IMR-90 (cell line): ENCODE data around the gene MYO1H. TPM values are rescaled to one million over a fixed set of nuclear protein-coding genes. Genes with fewer than 3 reads are reported as not detected.
"Not testable (repeated sequence)": the region's sequence is repeated elsewhere in the genome, so short reads cannot be mapped to it uniquely, and the experiment has no call there.

ENCODE experiments used
- ATAC-seq: fragments of 200-7000 bp; cut with Tn5 transposase; 2 replicates; pipeline ENCODE4 v1.9.1; 2020; ENCODE audit warnings: low read depth, mild to moderate bottlenecking, moderate library complexity
- BruUV-seq: library from RNA; stranded (reverse); fragments of 400-500 nt; replicated peaks from 2 replicates; lab custom pipeline; 2021; lab: Mats Ljungman, UMichigan
- CTCF ChIA-PET: fragments of 300-600 bp; formaldehyde crosslinking; extraction: SDS; loops from one replicate; lab custom pipeline; 2021; ENCODE audit warnings: antibody characterized with exemption; lab: Yijun Ruan, JAX
- POLR2A ChIA-PET: fragments of 300-600 bp; sonication (Branson Sonifier 250); formaldehyde crosslinking; loops from one replicate; lab custom pipeline; 2022; ENCODE audit warnings: antibody characterized with exemption; ENCODE audit not compliant: unreplicated experiment; lab: Charles Lee
- DNase-seq: peaks from one replicate; pipeline ENCODE4 v3.0.0; 2013
- H2AFZ ChIP-seq: replicated peaks from 2 replicates; pipeline ENCODE3; 2013; ENCODE audit warnings: low read length, mild to moderate bottlenecking; ENCODE audit not compliant: poor library complexity
- H2AK5ac ChIP-seq: 2 replicates; pipeline ENCODE4 v1.6.1; 2013; ENCODE audit warnings: low read depth, low read length, inconsistent platforms
- H2AK9ac ChIP-seq: replicated peaks from 2 replicates; pipeline ENCODE3; 2013; ENCODE audit warnings: mild to moderate bottlenecking, low read depth, low read length, moderate library complexity; ENCODE audit not compliant: poor library complexity
- H2BK120ac ChIP-seq: 2 replicates; pipeline ENCODE4 v1.6.1; 2013; ENCODE audit warnings: low read depth, low read length, inconsistent platforms
- H2BK15ac ChIP-seq: 3 replicates; pipeline ENCODE4 v1.6.1; 2013; ENCODE audit warnings: low read depth, low read length, inconsistent platforms
- H2BK20ac ChIP-seq: 2 replicates; pipeline ENCODE4 v1.6.1; 2013; ENCODE audit warnings: low read depth, mild to moderate bottlenecking, inconsistent platforms, low read length, moderate library complexity
- H2BK5ac ChIP-seq: 2 replicates; pipeline ENCODE4 v1.6.1; 2013; ENCODE audit warnings: mild to moderate bottlenecking, low read depth, low read length, inconsistent platforms; ENCODE audit not compliant: poor library complexity, severe bottlenecking
- H3K14ac ChIP-seq: replicated peaks from 2 replicates; pipeline ENCODE4 v1.6.1; 2013; ENCODE audit warnings: low read depth, low read length, inconsistent platforms
- H3K18ac ChIP-seq: 2 replicates; pipeline ENCODE4 v1.6.1; 2013; ENCODE audit warnings: low read depth, low read length, control low read depth
- H3K23ac ChIP-seq: 2 replicates; pipeline ENCODE4 v1.6.1; 2013; ENCODE audit warnings: low read depth, low read length, inconsistent platforms
- H3K27ac ChIP-seq: 2 replicates; pipeline ENCODE4 v1.5.1; 2013; ENCODE audit warnings: mild to moderate bottlenecking, control low read depth, low read length; ENCODE audit not compliant: insufficient read depth
- H3K27me3 ChIP-seq: 2 replicates; pipeline ENCODE4 v1.6.1; 2013; ENCODE audit warnings: low read length; ENCODE audit not compliant: control insufficient read depth, insufficient read depth
- H3K36me3 ChIP-seq: 2 replicates; pipeline ENCODE4 v1.6.1; 2013; ENCODE audit warnings: low read length, mixed read lengths; ENCODE audit not compliant: control insufficient read depth, insufficient read depth
- H3K4ac ChIP-seq: 2 replicates; pipeline ENCODE4 v1.6.1; 2013; ENCODE audit warnings: low read depth, low read length, inconsistent platforms
- H3K4me1 ChIP-seq: 2 replicates; pipeline ENCODE4 v1.6.1; 2013; ENCODE audit warnings: low read length, mixed read lengths; ENCODE audit not compliant: control insufficient read depth, insufficient read depth
- H3K4me2 ChIP-seq: 2 replicates; pipeline ENCODE4 v1.6.1; 2013; ENCODE audit warnings: low read depth, mild to moderate bottlenecking, control low read depth, low read length, moderate library complexity
- H3K4me3 ChIP-seq: 2 replicates; pipeline ENCODE4 v1.5.1; 2013; ENCODE audit warnings: low read depth, mild to moderate bottlenecking, control low read depth, low read length, moderate library complexity; ENCODE audit not compliant: insufficient read depth
- H3K56ac ChIP-seq: 2 replicates; pipeline ENCODE4 v1.6.1; 2013; ENCODE audit warnings: low read length, inconsistent platforms; ENCODE audit not compliant: insufficient read depth; ENCODE audit errors: extremely low read depth
- H3K79me1 ChIP-seq, 2 experiments: 2 replicates each; pipeline ENCODE4 v1.6.1; 2013; ENCODE audit warnings: low read length in 2 of 2, inconsistent platforms in 1 of 2, low read depth in 1 of 2
- H3K9ac ChIP-seq: 2 replicates; pipeline ENCODE4 v1.6.1; 2013; ENCODE audit warnings: low read depth, low read length, control low read depth
- H3K9me1 ChIP-seq: 2 replicates; pipeline ENCODE4 v1.6.1; 2013; ENCODE audit warnings: low read length, inconsistent platforms; ENCODE audit not compliant: insufficient read depth
- H3K9me3 ChIP-seq: 2 replicates; pipeline ENCODE4 v1.6.1; 2013; ENCODE audit warnings: low read length; ENCODE audit not compliant: control insufficient read depth, insufficient read depth
- H4K20me1 ChIP-seq: 2 replicates; pipeline ENCODE4 v1.6.1; 2013; ENCODE audit warnings: low read length, inconsistent platforms; ENCODE audit not compliant: insufficient read depth
- H4K5ac ChIP-seq: 2 replicates; pipeline ENCODE4 v1.6.1; 2013; ENCODE audit warnings: mild to moderate bottlenecking, low read depth, low read length, control low read depth
- H4K8ac ChIP-seq, 2 experiments: 2 replicates each; pipeline ENCODE4 v1.6.1; 2013; ENCODE audit warnings: low read depth in 2 of 2, low read length in 2 of 2, control low read depth in 1 of 2, inconsistent platforms in 1 of 2
- H4K91ac ChIP-seq: 2 replicates; pipeline ENCODE4 v1.6.1; 2013; ENCODE audit warnings: low read depth, low read length, inconsistent platforms; ENCODE audit not compliant: insufficient read depth
- MXI1 ChIP-seq: IDR thresholded peaks from 2 replicates; pipeline ENCODE4 v1.6.1; 2012; ENCODE audit warnings: low read depth, mild to moderate bottlenecking, low read length, moderate library complexity, borderline replicate concordance
- WGBS, 2 experiments: methylation state at CpG; one replicate each; pipeline versions ENCODE4 v1.1.5 to v1.1.7; 2013; ENCODE audit warnings: missing lambda C conversion rate in 2 of 2; ENCODE audit not compliant: insufficient read length in 1 of 2; ENCODE audit errors: extremely low coverage in 2 of 2; 5-methylcytosine and 5-hydroxymethylcytosine counted together
- dilution Hi-C: fragments of 300-500 bp; cut with HindIII; formaldehyde crosslinking; loops from one replicate; pipeline ENCODE4 v1.14.3; 2018; ENCODE audit warnings: low sequenced_read_pairs; ENCODE audit not compliant: unreplicated experiment
- in situ Hi-C: fragments of 300-500 bp; cut with MboI; formaldehyde crosslinking; loops from 3 replicates; pipeline ENCODE4 v1.14.3; 2019; ENCODE audit warnings: low sequenced_read_pairs, inconsistent platforms, mixed read lengths
- intact Hi-C: fragments of 100-400 bp; cut with micrococcal nuclease; formaldehyde crosslinking; loops from 2 replicates; pipeline ENCODE4 v1.10.0; 2022
- polyA plus RNA-seq, 3 experiments: library from polyadenylated mRNA; depleted of rRNA; stranded (reverse); fragments of >200 nt; gene quantifications; 2 replicates each; pipeline ENCODE4 v1.2.3, GENCODE V29; 2012; ENCODE audit warnings: low replicate concordance in 1 of 3
- total RNA-seq: library from RNA; depleted of rRNA; stranded (reverse); fragments of >200 nt; gene quantifications from 2 replicates; pipeline ENCODE4 v1.2.3, GENCODE V29; 2012

MYO1H gene
- total and polyA plus RNA-seq, 2 of the 4 experiments (the other 2 are of a cell fraction) = not detected

DNA sequence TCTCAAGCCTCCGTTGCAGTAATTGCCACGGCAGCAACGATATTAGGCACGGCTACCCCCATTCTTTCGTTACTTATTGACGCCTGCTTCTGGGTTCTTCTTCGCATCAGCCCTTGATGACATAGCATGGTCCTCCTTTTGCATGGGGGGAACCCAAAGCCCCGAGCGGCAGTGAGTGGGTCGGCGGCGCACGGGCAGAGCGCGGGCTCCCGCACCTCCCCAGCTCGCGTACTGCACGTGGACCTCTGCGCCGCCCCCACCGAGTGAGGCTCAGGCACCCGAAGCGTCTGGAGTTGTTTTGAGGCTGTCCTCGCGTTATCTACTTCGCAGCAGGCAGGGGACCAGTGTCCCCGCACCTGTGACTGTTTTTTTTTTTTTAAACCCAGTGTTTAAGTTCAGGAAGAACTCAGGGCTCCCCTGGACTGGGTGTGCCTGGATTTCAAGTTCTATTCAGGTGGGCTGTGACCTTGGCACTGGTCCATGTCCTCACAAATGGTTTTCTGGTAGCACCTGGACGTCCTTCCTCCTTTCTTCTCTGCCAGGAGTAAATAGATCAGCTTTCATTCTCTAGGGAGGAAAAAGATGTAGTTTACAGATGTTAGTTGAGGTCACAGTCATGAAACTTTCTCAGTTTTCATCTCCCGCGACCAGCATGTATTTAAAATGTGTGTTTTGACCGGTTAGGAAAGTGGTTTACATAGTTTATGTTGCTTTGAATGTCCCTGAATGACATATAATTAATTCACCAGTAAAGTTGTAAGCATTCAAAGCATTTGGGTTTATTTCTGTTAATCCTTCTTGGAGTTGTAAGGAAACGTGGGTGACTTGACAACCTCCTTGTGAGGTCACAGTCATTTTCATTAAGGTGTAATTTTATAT is 37.2 kb upstream of the MYO1H start (continued):
- no peak for TF ChIP-seq MXI1

DNA sequence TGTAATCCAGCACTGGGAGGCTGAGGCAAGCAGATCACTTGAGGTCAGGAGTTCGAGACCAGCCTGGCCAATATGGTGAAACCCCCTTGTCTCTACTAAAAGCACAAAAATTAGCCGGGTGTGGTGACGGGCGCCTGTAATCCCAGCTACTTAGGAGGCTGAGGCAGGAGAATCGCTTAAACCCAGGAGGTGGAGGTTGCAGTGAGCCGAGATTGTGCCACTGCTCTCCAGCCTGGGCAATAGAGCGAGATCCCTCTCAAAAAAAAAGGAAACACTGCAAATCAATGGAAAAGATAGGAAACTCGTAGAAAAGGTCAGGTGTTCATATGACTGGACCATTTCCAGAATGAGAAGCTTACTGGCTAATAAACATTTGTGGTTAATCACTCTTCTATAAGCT is 26.4 kb upstream of the MYO1H start:
- H3K23ac ChIP-seq, H3K9ac ChIP-seq, POLR2A ChIA-PET, H3K27ac ChIP-seq, H3K79me1 ChIP-seq, BruUV-seq, H2BK20ac ChIP-seq, H3K4me3 ChIP-seq, H3K4me2 ChIP-seq, H3K4ac ChIP-seq, H3K18ac ChIP-seq, H3K36me3 ChIP-seq, H4K20me1 ChIP-seq, H2BK15ac ChIP-seq, dilution Hi-C loops, H3K56ac ChIP-seq, H3K9me1 ChIP-seq, H2AFZ ChIP-seq, H2AK5ac ChIP-seq, ATAC-seq, in situ Hi-C loops, H4K8ac ChIP-seq, H3K14ac ChIP-seq, H3K4me1 ChIP-seq, H4K5ac ChIP-seq, intact Hi-C loops, H4K91ac ChIP-seq, DNase-seq, H2BK120ac ChIP-seq, H2AK9ac ChIP-seq, H2BK5ac ChIP-seq, H3K9me3 ChIP-seq: not testable (repeated sequence)
- CTCF ChIA-PET = interaction anchor here (0.8 kb wide), 1 partner anchor 9 kb away, joined by 7 read pairs; no protein-coding TSS in a partner anchor
- no CpG with 5 or more reads among the region's 8 CpGs for WGBS, 2 experiments
- peaks cover 16% of the 10 kb centered on the region for H3K27me3 ChIP-seq
